Esophagus muscularis mucosa (tissue), 4 donors: Measurements from ENCODE around the gene TESMIN. TPM values are rescaled to one million over a fixed set of nuclear protein-coding genes. Genes with fewer than 3 reads are reported as not detected.

Experiments used
- DNase-seq: peaks from one replicate; pipeline ENCODE4 v3.0.0-alpha.2; 2017; ENCODE audit errors: extremely low spot score
- H3K27ac ChIP-seq, 4 donors: fragments of 200-600 bp; sonication (generic); replicated peaks in 1 of 4; 1 replicate in 3 of 4; 2 replicates in 1 of 4; pipeline ENCODE4 v1.5.1; 2016 to 2019; ENCODE audit warnings: mild to moderate bottlenecking in 1 of 4
- H3K27me3 ChIP-seq, 4 donors: fragments of 200-600 bp; sonication (generic); one replicate each; pipeline versions ENCODE4 v1.5.1 to v1.6.0; 2016 to 2019
- H3K36me3 ChIP-seq, 4 donors: fragments of 200-600 bp; sonication (generic); one replicate each; pipeline ENCODE4 v1.5.1; 2016 to 2019
- H3K4me1 ChIP-seq, 4 donors: fragments of 200-600 bp; sonication (generic); one replicate each; pipeline ENCODE4 v1.5.1; 2016 to 2019
- H3K4me3 ChIP-seq, 4 donors: fragments of 200-600 bp; sonication (generic); 1 replicate in 2 of 4; 2 replicates in 2 of 4; pipeline ENCODE4 v1.5.1; 2016 to 2019; ENCODE audit warnings: mild to moderate bottlenecking in 4 of 4, moderate library complexity in 1 of 4
- H3K9me3 ChIP-seq, 4 donors: fragments of 200-600 bp; sonication (generic); 1 replicate in 3 of 4; 2 replicates in 1 of 4; pipeline ENCODE4 v1.5.1; 2016 to 2019
- CTCF ChIP-seq, 3 experiments: fragments of 200-600 bp in 2 of 3; fragments of 450-650 bp in 1 of 3; sonication (generic) in 2 of 3; IDR thresholded peaks; one replicate each; pipeline ENCODE4 v1.5.1; 2017 to 2019; ENCODE audit warnings: antibody characterized with exemption in 3 of 3, mild to moderate bottlenecking in 2 of 3, moderate library complexity in 1 of 3
- EP300 ChIP-seq: sonication (generic); formaldehyde crosslinking; IDR thresholded peaks from one replicate; pipeline ENCODE4 v1.6.1; 2017; ENCODE audit warnings: antibody characterized with exemption
- POLR2A ChIP-seq: fragments of 450-650 bp; IDR thresholded peaks from one replicate; pipeline ENCODE4 v1.6.1; 2017; ENCODE audit warnings: antibody characterized with exemption, moderate library complexity, mild to moderate bottlenecking, low read depth
- POLR2AphosphoS5 ChIP-seq, 2 donors: sonication (generic); formaldehyde crosslinking; IDR thresholded peaks; one replicate each; pipeline ENCODE4 v1.6.1; 2017; ENCODE audit warnings: antibody characterized with exemption in 2 of 2
- WGBS: methylation state at CpG from one replicate; pipeline ENCODE4 v1.1.5; 2018; 5-methylcytosine and 5-hydroxymethylcytosine counted together
- intact Hi-C: fragments of 100-400 bp; cut with DNase I; formaldehyde crosslinking; loops from one replicate; pipeline ENCODE4 v1.15.1; 2023
- total RNA-seq, 4 donors: library from RNA; depleted of rRNA; stranded (reverse); fragments of >200 nt; gene quantifications; one replicate each; pipeline versions ENCODE4 v1.1.0 to v1.2.1, GENCODE V29; 2016

TESMIN gene
- total RNA-seq, 4 donors from 2014 or later, result 0.78 to 2.5 (median 1.4) TPM

- TF ChIP-seq POLR2A, result no peak
- TF ChIP-seq POLR2AphosphoS5 (IDR thresholded peaks at IDR 0.05), result no peak
- TF ChIP-seq CTCF (IDR thresholded peaks at IDR 0.05), result no peak
- no peak for TF ChIP-seq EP300
- intact Hi-C loops, result no loop called here
- Histone ChIP-seq H3K27ac (no peak overlapping the region), H3K36me3 (no peaks in the 10 kb centered on the region), H3K9me3 (peaks cover 0 to 13% (median 3%) of the 10 kb centered on the region in 4 donors), H3K27me3 (peaks cover 0 to 16% (median 0%) of the 10 kb centered on the region in 4 donors), H3K4me3 (no peak overlapping the region), H3K4me1 (no peaks in the 10 kb centered on the region)
- WGBS, result 100% methylated on average over 1 of the region's 1 CpG
- DNase-seq, result no peak
Measured at GRCh38 chr11:68722143-68722542, 29.2 kb downstream of the TESMIN start.

- H3K36me3 ChIP-seq, result no peaks in the 10 kb centered on the region
- no peak for DNase-seq
- H3K4me3 ChIP-seq, result no peak overlapping the region
- 92% methylated on average over 2 of the region's 2 CpGs for WGBS
- H3K27ac ChIP-seq, result no peak overlapping the region
- peaks cover 0 to 22% (median 0%) of the 10 kb centered on the region in 4 donors for H3K27me3 ChIP-seq
- no peak for TF ChIP-seq POLR2AphosphoS5 (IDR thresholded peaks at IDR 0.05)
- no peak for TF ChIP-seq EP300
- TF ChIP-seq CTCF (IDR thresholded peaks at IDR 0.05), result no peak
- no peak for TF ChIP-seq POLR2A
- peaks cover 0 to 13% (median 3%) of the 10 kb centered on the region in 4 donors for H3K9me3 ChIP-seq
- H3K4me1 ChIP-seq, result no peaks in the 10 kb centered on the region
- intact Hi-C loops, result no loop called here
Measured at GRCh38 chr11:68721075-68721474, 30.2 kb downstream of the TESMIN start.

GRCh38 chr11:68715456-68716122, 35.7 kb downstream of the TESMIN start:
- intact Hi-C loops, result no loop called here

GRCh38 chr11:68714060-68714856, 37.1 kb downstream of the TESMIN start:
- TF ChIP-seq CTCF (IDR thresholded peaks at IDR 0.05) (no peak), POLR2A (no peak), POLR2AphosphoS5 (IDR thresholded peaks at IDR 0.05) (no peak), EP300 (no peak)
- Histone ChIP-seq H3K27me3 (peaks cover 0 to 23% (median 0%) of the 10 kb centered on the region in 4 donors), H3K4me1 (no peaks in the 10 kb centered on the region), H3K36me3 (no peaks in the 10 kb centered on the region), H3K27ac (no peak overlapping the region), H3K4me3 (no peak overlapping the region), H3K9me3 (peaks cover 0 to 1% (median 0%) of the 10 kb centered on the region in 4 donors)
- DNase-seq, result no peak
- WGBS, result 78% methylated on average over 16 of the region's 23 CpGs
- intact Hi-C loops, result no loop called here

More at GRCh38 chr11:68715456-68716122, 35.7 kb downstream of the TESMIN start:
- peaks cover 0 to 13% (median 3%) of the 10 kb centered on the region in 4 donors for H3K9me3 ChIP-seq
- no peak overlapping the region for H3K27ac ChIP-seq
- no peak overlapping the region for H3K4me3 ChIP-seq
- WGBS, result 88% methylated on average over 11 of the region's 11 CpGs
- no peaks in the 10 kb centered on the region for H3K36me3 ChIP-seq
- H3K27me3 ChIP-seq, result peaks cover 0 to 23% (median 0%) of the 10 kb centered on the region in 4 donors
- DNase-seq, result no peak
- TF ChIP-seq POLR2AphosphoS5 (IDR thresholded peaks at IDR 0.05) (no peak), POLR2A (no peak), EP300 (no peak), CTCF (IDR thresholded peaks at IDR 0.05) (no peak)
- H3K4me1 ChIP-seq, result no peaks in the 10 kb centered on the region
